GM04504 (cell line): ENCODE results near the gene SLC45A2.
"Not testable (repeated sequence)": the region's sequence is repeated elsewhere in the genome, so short reads cannot be mapped to it uniquely, and the experiment has no call there.

Source experiments
- DNase-seq: peaks from one replicate; pipeline ENCODE4 v3.0.0-alpha.2; 2012; ENCODE audit warnings: low read depth

Gene SLC45A2

GRCh38 chr5:33929925-33930690 lies 54.4 kb downstream of the SLC45A2 start:
- DNase-seq: peak; percentile 4

- no peak for DNase-seq
Observed at GRCh38 chr5:33928283-33928682, 56.2 kb downstream of the SLC45A2 start.

- DNase-seq: no peak
Observed at GRCh38 chr5:33927685-33928084, 56.8 kb downstream of the SLC45A2 start.

GRCh38 chr5:33925278-33925677 lies 59.2 kb downstream of the SLC45A2 start:
- no peak for DNase-seq

- no peak for DNase-seq
Observed at GRCh38 chr5:33921002-33921401, 63.5 kb downstream of the SLC45A2 start.

- DNase-seq: not testable (repeated sequence)
Observed at GRCh38 chr5:33914844-33915243, 69.6 kb downstream of the SLC45A2 start.

- DNase-seq: not testable (repeated sequence)
Observed at GRCh38 chr5:33906248-33906647, 78.2 kb downstream of the SLC45A2 start.

- no peak for DNase-seq
Observed at GRCh38 chr5:33905381-33905780, 79.1 kb downstream of the SLC45A2 start.

GRCh38 chr5:33903118-33903517 lies 81.4 kb downstream of the SLC45A2 start:
- DNase-seq: no peak

GRCh38 chr5:33901156-33901555 lies 83.3 kb downstream of the SLC45A2 start:
- no peak for DNase-seq
